Esophagus squamous epithelium (tissue), 4 donors: ENCODE data around the gene AP1S1.

Experiments
- POLR2A ChIP-seq, 4 donors: fragments of 450-650 bp; IDR thresholded peaks; one replicate each; pipeline ENCODE4 v1.6.1; 2017; ENCODE audit warnings: antibody characterized with exemption in 4 of 4, mild to moderate bottlenecking in 4 of 4, moderate library complexity in 3 of 4
- TF ChIP-seq, protein P1 (sequence below), 6 experiments: fragments of 450-650 bp in 4 of 6; fragments of 200-600 bp in 2 of 6; sonication (generic) in 2 of 6; IDR thresholded peaks; one replicate each; pipeline ENCODE4 v1.5.1; 2016 to 2019; ENCODE audit warnings: antibody characterized with exemption in 6 of 6, mild to moderate bottlenecking in 4 of 6, moderate library complexity in 4 of 6

DNA sequence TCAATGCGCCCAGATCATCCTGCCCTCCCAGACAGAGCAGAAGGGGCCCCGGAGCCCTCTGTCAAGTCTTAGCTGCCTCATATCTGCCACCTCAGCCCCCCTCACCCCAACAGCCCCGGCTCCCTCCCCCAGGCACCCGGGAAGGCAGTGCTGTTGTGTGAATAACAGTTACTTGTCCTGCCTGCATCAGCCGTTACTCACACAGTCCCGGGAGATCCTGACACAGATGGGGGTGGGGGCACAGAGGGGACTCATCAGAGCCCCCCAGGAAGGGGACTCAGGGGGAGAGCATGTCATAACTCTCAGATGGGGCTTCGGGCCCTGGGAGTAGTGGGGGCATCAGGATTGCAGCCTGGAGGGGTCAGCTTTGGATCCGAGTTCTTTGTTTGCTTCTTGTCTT is 39.8 kb upstream of the AP1S1 start:
- TF ChIP-seq POLR2A (IDR thresholded peaks at IDR 0.05), result no peak
- TF ChIP-seq, protein P1, sequence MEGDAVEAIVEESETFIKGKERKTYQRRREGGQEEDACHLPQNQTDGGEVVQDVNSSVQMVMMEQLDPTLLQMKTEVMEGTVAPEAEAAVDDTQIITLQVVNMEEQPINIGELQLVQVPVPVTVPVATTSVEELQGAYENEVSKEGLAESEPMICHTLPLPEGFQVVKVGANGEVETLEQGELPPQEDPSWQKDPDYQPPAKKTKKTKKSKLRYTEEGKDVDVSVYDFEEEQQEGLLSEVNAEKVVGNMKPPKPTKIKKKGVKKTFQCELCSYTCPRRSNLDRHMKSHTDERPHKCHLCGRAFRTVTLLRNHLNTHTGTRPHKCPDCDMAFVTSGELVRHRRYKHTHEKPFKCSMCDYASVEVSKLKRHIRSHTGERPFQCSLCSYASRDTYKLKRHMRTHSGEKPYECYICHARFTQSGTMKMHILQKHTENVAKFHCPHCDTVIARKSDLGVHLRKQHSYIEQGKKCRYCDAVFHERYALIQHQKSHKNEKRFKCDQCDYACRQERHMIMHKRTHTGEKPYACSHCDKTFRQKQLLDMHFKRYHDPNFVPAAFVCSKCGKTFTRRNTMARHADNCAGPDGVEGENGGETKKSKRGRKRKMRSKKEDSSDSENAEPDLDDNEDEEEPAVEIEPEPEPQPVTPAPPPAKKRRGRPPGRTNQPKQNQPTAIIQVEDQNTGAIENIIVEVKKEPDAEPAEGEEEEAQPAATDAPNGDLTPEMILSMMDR (IDR thresholded peaks at IDR 0.05), result no peak
